ENCODE data around the gene DMRTC2. TPM values are rescaled to one million over a fixed set of nuclear protein-coding genes. Genes with fewer than 3 reads are reported as not detected.

Gene DMRTC2
- not detected in 2 replicates for total RNA-seq (2014; rRNA removed)
- not detected for Bru-seq, nascent RNA
- BruChase-seq, experiment 1, labeled RNA remaining after a 6-hour chase = not detected
- not detected for BruChase-seq, experiment 2, labeled RNA remaining after a 2-hour chase
- long read RNA-seq = 0 reads

GRCh38 chr19:41845001-41845050 lies at the start of gene DMRTC2:
Gene DMRTC2, plus strand, starts transcription at chr19:41845042. Its CDS starts 2,387 bp downstream, at chr19:41847429.
- Histone ChIP-seq H3K4me2 (ENCODE audit: low read length) (no peak within 1 kb of the TSS), H3K79me2 (ENCODE audit: low read length) (no peaks in the 10 kb centered on the region), H3K9me2 (replicated peaks; ENCODE audit: low read length) (no peaks in the 10 kb centered on the region), H3K4me1 (ENCODE audit: insufficient read depth, low read length) (no peaks in the 10 kb centered on the region), H3K9ac (ENCODE audit: low read length) (no peak within 1 kb of the TSS), H4K20me1 (ENCODE audit: low read length) (no peaks in the 10 kb centered on the region), H3K9me3 (ENCODE audit: low read length) (no peaks in the 10 kb centered on the region), H3K36me3 (ENCODE audit: low read depth, low read length) (no peaks in the 10 kb centered on the region), H3F3A (ENCODE audit: low read length, unreplicated experiment) (no peaks in the 10 kb centered on the region), H3K27ac (ENCODE audit: low read length) (no peak within 1 kb of the TSS), H3K4me3 (ENCODE audit: low read length) (no peak within 1 kb of the TSS), H3K27me3 (ENCODE audit: low read length) (no peaks in the 10 kb centered on the region), H2AFZ (ENCODE audit: low read length) (no peak within 1 kb of the TSS)
- BruUV-seq (replicated peaks) = no TSS peak
- TF ChIP-seq, protein P1, sequence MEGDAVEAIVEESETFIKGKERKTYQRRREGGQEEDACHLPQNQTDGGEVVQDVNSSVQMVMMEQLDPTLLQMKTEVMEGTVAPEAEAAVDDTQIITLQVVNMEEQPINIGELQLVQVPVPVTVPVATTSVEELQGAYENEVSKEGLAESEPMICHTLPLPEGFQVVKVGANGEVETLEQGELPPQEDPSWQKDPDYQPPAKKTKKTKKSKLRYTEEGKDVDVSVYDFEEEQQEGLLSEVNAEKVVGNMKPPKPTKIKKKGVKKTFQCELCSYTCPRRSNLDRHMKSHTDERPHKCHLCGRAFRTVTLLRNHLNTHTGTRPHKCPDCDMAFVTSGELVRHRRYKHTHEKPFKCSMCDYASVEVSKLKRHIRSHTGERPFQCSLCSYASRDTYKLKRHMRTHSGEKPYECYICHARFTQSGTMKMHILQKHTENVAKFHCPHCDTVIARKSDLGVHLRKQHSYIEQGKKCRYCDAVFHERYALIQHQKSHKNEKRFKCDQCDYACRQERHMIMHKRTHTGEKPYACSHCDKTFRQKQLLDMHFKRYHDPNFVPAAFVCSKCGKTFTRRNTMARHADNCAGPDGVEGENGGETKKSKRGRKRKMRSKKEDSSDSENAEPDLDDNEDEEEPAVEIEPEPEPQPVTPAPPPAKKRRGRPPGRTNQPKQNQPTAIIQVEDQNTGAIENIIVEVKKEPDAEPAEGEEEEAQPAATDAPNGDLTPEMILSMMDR (conservative IDR thresholded peaks at IDR 0.05; ENCODE audit: low read depth, low read length) = no peak
- TF ChIP-seq EZH2 (IDR thresholded peaks at IDR 0.05; ENCODE audit: low read length, unreplicated experiment) (no peak), EZH2phosphoT487 (IDR thresholded peaks at IDR 0.05; ENCODE audit: borderline replicate concordance, low read length) (no peak)
- ChIA-PET POLR2A (ENCODE audit: unreplicated experiment) (no interaction called here), CTCF (no interaction called here)
- intact Hi-C loops (cut with micrococcal nuclease) = no loop called here
- DNase-seq (no peak), ATAC-seq (no peak)

GRCh38 chr19:41796362-41796761 lies 48.5 kb upstream of the DMRTC2 start, which contains the start of gene CEACAM3:
Gene CEACAM3, plus strand, starts transcription at chr19:41796587. Its CDS starts 91 bp downstream, at chr19:41796678.
- Histone ChIP-seq H3K27me3 (ENCODE audit: low read length) (no peaks in the 10 kb centered on the region), H3K79me2 (ENCODE audit: low read length) (no peaks in the 10 kb centered on the region), H3K9me3 (ENCODE audit: low read length) (no peaks in the 10 kb centered on the region), H3K27ac (ENCODE audit: low read length) (peak within 1 kb of the TSS; percentile 100), H3K36me3 (ENCODE audit: low read depth, low read length) (no peaks in the 10 kb centered on the region), H4K20me1 (ENCODE audit: low read length) (no peaks in the 10 kb centered on the region), H2AFZ (ENCODE audit: low read length) (no peak within 1 kb of the TSS), H3K4me3 (ENCODE audit: low read length) (no peak within 1 kb of the TSS), H3F3A (ENCODE audit: low read length, unreplicated experiment) (peaks cover 7% of the 10 kb centered on the region), H3K4me1 (ENCODE audit: insufficient read depth, low read length) (peaks cover 70% of the 10 kb centered on the region), H3K9ac (ENCODE audit: low read length) (peak within 1 kb of the TSS; percentile 98), H3K9me2 (replicated peaks; ENCODE audit: low read length) (no peaks in the 10 kb centered on the region), H3K4me2 (ENCODE audit: low read length) (peak within 1 kb of the TSS; percentile 10; the same call in 1 of the 2 replicates)
- BruUV-seq (replicated peaks) = no TSS peak
- intact Hi-C loops (cut with micrococcal nuclease) = loop anchor here (10.0 kb wide), 1 partner anchor 158 kb away; the partner anchor contains the start of gene RABAC1
- no peak for ATAC-seq
- TF ChIP-seq EZH2phosphoT487 (IDR thresholded peaks at IDR 0.05; ENCODE audit: borderline replicate concordance, low read length) (no peak), EZH2 (IDR thresholded peaks at IDR 0.05; ENCODE audit: low read length, unreplicated experiment) (no peak)
- TF ChIP-seq, protein P1 (conservative IDR thresholded peaks at IDR 0.05; ENCODE audit: low read depth, low read length) = no peak
- ChIA-PET CTCF (no interaction called here), POLR2A (ENCODE audit: unreplicated experiment) (interaction anchor here (0.6 kb wide), 1 partner anchor 21 kb away, joined by 3 read pairs; no protein-coding TSS in a partner anchor)
- no peak for DNase-seq

DNA sequence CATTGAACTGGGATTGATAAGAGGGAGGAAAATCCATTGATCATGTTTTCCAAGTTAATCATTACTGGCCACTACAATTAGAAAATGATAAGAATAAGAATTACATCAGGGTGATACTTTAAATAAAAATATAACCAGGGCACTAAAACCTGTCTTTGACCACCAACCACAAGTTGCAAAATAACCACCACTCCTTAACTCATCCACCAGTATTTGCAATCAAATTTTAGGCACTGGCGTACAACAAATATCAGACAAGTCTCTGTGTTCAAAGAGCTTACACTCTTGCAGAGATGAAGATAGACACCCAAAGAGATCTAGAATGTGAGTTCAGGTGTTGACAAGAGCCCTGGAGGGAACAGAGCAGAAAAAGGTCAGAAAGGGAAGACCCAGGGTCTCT lies 47.9 kb upstream of the DMRTC2 start:
- no TSS peak for BruUV-seq (replicated peaks)

More for the DNA sequence above, 47.9 kb upstream of the DMRTC2 start:
- no peaks in the 10 kb centered on the region for H3K79me2 ChIP-seq (ENCODE audit: low read length)
- H3K4me3 ChIP-seq (ENCODE audit: low read length) = no peak overlapping the region
- H3K36me3 ChIP-seq (ENCODE audit: low read depth, low read length) = no peaks in the 10 kb centered on the region
- TF ChIP-seq EZH2 (IDR thresholded peaks at IDR 0.05; ENCODE audit: low read length, unreplicated experiment) (no peak), EZH2phosphoT487 (IDR thresholded peaks at IDR 0.05; ENCODE audit: borderline replicate concordance, low read length) (no peak)
- TF ChIP-seq, protein P1 (conservative IDR thresholded peaks at IDR 0.05; ENCODE audit: low read depth, low read length) = no peak
- ChIA-PET POLR2A (ENCODE audit: unreplicated experiment) (no interaction called here), CTCF (no interaction called here)
- no peaks in the 10 kb centered on the region for H3K9me2 ChIP-seq (replicated peaks; ENCODE audit: low read length)
- H3F3A ChIP-seq (ENCODE audit: low read length, unreplicated experiment) = peaks cover 7% of the 10 kb centered on the region
- H2AFZ ChIP-seq (ENCODE audit: low read length) = no peak overlapping the region
- peaks cover 68% of the 10 kb centered on the region for H3K4me1 ChIP-seq (ENCODE audit: insufficient read depth, low read length)
- peak overlapping the region; percentile 98; the same call in 1 of the 2 replicates for H3K9ac ChIP-seq (ENCODE audit: low read length)
- H4K20me1 ChIP-seq (ENCODE audit: low read length) = no peaks in the 10 kb centered on the region
- no peaks in the 10 kb centered on the region for H3K9me3 ChIP-seq (ENCODE audit: low read length)
- H3K4me2 ChIP-seq (ENCODE audit: low read length) = no peak overlapping the region
- DNase-seq (no peak), ATAC-seq (no peak)
- H3K27me3 ChIP-seq (ENCODE audit: low read length) = no peaks in the 10 kb centered on the region
- intact Hi-C loops (cut with micrococcal nuclease) = loop anchor here (10.0 kb wide), 1 partner anchor 158 kb away; the partner anchor contains the start of gene RABAC1
- H3K27ac ChIP-seq (ENCODE audit: low read length) = peak overlapping the region; percentile 100; the same call in 1 of the 2 replicates
